ENCODE results near the gene SPEN. TPM values are rescaled to one million over a fixed set of nuclear protein-coding genes. Genes with fewer than 3 reads are reported as not detected.
A peak's percentile ranks its signal among the peaks of the same experiment; 100 is the strongest.

SPEN gene
- total and polyA plus RNA-seq, 12 donors = 16.4 to 51.2 (median 30.7) TPM

GRCh38 chr1:15935056-15935950 is 87.8 kb downstream of the SPEN start:
- H3K4me1 ChIP-seq (replicated peaks in 1 of 2) = peaks cover 8 to 23% of the 10 kb centered on the region in 2 donors
- no peak overlapping the region for H3K27ac ChIP-seq
- TF ChIP-seq POLR2A (IDR thresholded peaks at IDR 0.05) = no peak
- no peak for TF ChIP-seq CTCF (IDR thresholded peaks at IDR 0.05)
- intact Hi-C loops (cut with DNase I) = no loop called here
- DNase-seq = no peak
- H3K36me3 ChIP-seq (replicated peaks in 1 of 2) = peaks cover 0 to 81% of the 10 kb centered on the region in 2 donors
- H3K27me3 ChIP-seq = no peaks in the 10 kb centered on the region
- H3K4me3 ChIP-seq = no peak overlapping the region
- WGBS, 4 donors = 93 to 95% (median 94%) methylated on average over 15 to 29 of the region's 29 CpGs
- H3K9me3 ChIP-seq (replicated peaks in 1 of 3) = no peaks in the 10 kb centered on the region

- 95 to 99% (median 96%) methylated on average over 8 to 10 of the region's 10 CpGs for whole genome bisulfite sequencing, 4 donors
- no peaks in the 10 kb centered on the region for H3K9me3 ChIP-seq (replicated peaks in 1 of 3)
- H3K27ac ChIP-seq = no peak overlapping the region
- intact Hi-C loops (cut with DNase I) = no loop called here
- no peaks in the 10 kb centered on the region for H3K27me3 ChIP-seq
- TF ChIP-seq CTCF (IDR thresholded peaks at IDR 0.05) (no peak), POLR2A (IDR thresholded peaks at IDR 0.05) (no peak)
- no peak overlapping the region for H3K4me3 ChIP-seq
- DNase-seq = peak in 1 of 7 donors; percentile 51
- peaks cover 8 to 24% of the 10 kb centered on the region in 2 donors for H3K4me1 ChIP-seq (replicated peaks in 1 of 2)
- peaks cover 0 to 81% of the 10 kb centered on the region in 2 donors for H3K36me3 ChIP-seq (replicated peaks in 1 of 2)
These were observed 88.5 kb downstream of the SPEN start for GRCh38 chr1:15936025-15936424.

GRCh38 chr1:15937146-15937545 is 89.6 kb downstream of the SPEN start:
- Histone ChIP-seq H3K36me3 (replicated peaks in 1 of 2) (peaks cover 0 to 82% of the 10 kb centered on the region in 2 donors), H3K27me3 (no peaks in the 10 kb centered on the region), H3K27ac (peak overlapping the region in 2 of 5 donors; percentile 56 to 76), H3K9me3 (replicated peaks in 1 of 3) (no peaks in the 10 kb centered on the region), H3K4me1 (replicated peaks in 1 of 2) (peaks cover 8 to 24% of the 10 kb centered on the region in 2 donors), H3K4me3 (no peak overlapping the region)
- no peak for TF ChIP-seq POLR2A (IDR thresholded peaks at IDR 0.05)
- no peak for TF ChIP-seq CTCF (IDR thresholded peaks at IDR 0.05)
- no peak for DNase-seq
- intact Hi-C loops (cut with DNase I) = no loop called here
- WGBS, 4 donors = 79 to 93% (median 90%) methylated on average over 4 to 7 of the region's 7 CpGs

- H3K27ac ChIP-seq = peak overlapping the region in 2 of 5 donors; percentile 56 to 76
- TF ChIP-seq CTCF (IDR thresholded peaks at IDR 0.05) = no peak
- TF ChIP-seq POLR2A (IDR thresholded peaks at IDR 0.05) = no peak
- WGBS, 4 donors = 77 to 83% (median 80%) methylated on average over 8 to 14 of the region's 14 CpGs
- H3K4me1 ChIP-seq (replicated peaks in 1 of 2) = peaks cover 8 to 24% of the 10 kb centered on the region in 2 donors
- peaks cover 0 to 82% of the 10 kb centered on the region in 2 donors for H3K36me3 ChIP-seq (replicated peaks in 1 of 2)
- H3K4me3 ChIP-seq = no peak overlapping the region
- intact Hi-C loops (cut with DNase I) = no loop called here
- DNase-seq = peak in 1 of 7 donors; percentile 56
- H3K27me3 ChIP-seq = no peaks in the 10 kb centered on the region
- no peaks in the 10 kb centered on the region for H3K9me3 ChIP-seq (replicated peaks in 1 of 3)
These were observed 90.2 kb downstream of the SPEN start for GRCh38 chr1:15937706-15938168.
